ENCODE results near the gene FAM180B. TPM values are rescaled to one million over a fixed set of nuclear protein-coding genes. Genes with fewer than 3 reads are reported as not detected.

FAM180B gene
- total and polyA plus RNA-seq, 10 of the 15 experiments (the other 5 are each of a cell fraction or from before 2014, with no cell fraction given) = 0.04 to 0.34 TPM; not detected in 8

DNA sequence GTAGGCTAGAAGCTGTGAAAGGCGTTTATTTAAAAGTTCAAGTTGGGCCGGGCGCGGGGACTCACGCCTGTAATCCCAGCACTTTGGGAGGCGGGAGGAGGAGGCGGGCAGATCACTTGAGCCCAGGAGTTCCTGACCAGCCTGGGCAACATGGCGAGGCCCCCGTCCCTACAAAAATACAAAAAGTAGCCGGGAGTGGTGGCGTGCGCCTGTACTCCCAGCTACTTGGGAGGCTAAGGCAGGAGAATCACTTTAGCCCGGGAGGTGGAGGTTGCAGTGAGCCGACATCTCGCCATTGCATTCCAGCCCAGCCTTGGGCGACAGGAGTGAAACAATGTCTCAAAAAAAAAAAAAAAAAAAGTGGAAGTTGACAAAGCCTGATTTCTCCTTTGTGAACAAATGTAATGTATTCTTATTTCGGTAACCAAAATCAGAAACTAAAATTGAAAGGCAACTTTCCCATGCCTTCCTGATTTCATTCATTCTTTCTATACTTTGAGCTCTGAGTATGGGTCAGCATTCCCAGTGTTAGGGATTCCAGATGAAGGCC is 20.3 kb upstream of the FAM180B start:
- ChIA-PET SMC1A (ENCODE audit: uncharacterized antibody, unreplicated experiment) (interaction anchor here (0.6 to 1.7 kb wide), 5 partner anchors 8 to 76 kb away, joined by 3 to 9 read pairs (median 3); no protein-coding TSS in a partner anchor), CTCF (interaction anchor here (0.8 to 1.5 kb wide), 5 partner anchors 12 to 155 kb away, joined by 3 to 10 read pairs (median 4); partner anchors contain the start of gene CELF1), POLR2A (interaction anchor here (0.7 to 3.6 kb wide), 10 partner anchors 11 to 1470 kb away, joined by 3 to 16 read pairs (median 4); partner anchors contain the start of genes CELF1, KBTBD4 and NDUFS3), RAD21 (ENCODE audit: unreplicated experiment) (interaction anchor here (0.6 to 2.6 kb wide), 10 partner anchors 12 to 740 kb away, joined by 3 to 8 read pairs (median 3); no protein-coding TSS in a partner anchor)
- Histone ChIP-seq H3K4me1 (ENCODE audit: control insufficient read depth, insufficient read depth, low read length) (no peaks in the 10 kb centered on the region; the same call in 1 of the 2 replicates), H4K20me1 (ENCODE audit: control insufficient read depth, insufficient read depth) (no peaks in the 10 kb centered on the region), H3K27ac (ENCODE audit: control insufficient read depth, insufficient read depth) (peak overlapping the region; percentile 58), H3K79me2 (ENCODE audit: control insufficient read depth, insufficient read depth, low read length) (peaks cover 29% of the 10 kb centered on the region), H2AFZ (ENCODE audit: control insufficient read depth, low read depth, low read length) (peak overlapping the region; percentile 82), H3K4me2 (ENCODE audit: control insufficient read depth, insufficient read depth) (peak overlapping the region; percentile 77), H3K9ac (ENCODE audit: control insufficient read depth, insufficient read depth, low read length) (peak overlapping the region; percentile 76), H3K4me3 (peak overlapping the region; percentile 94), H3K9me3 (replicated peaks; ENCODE audit: control insufficient read depth, insufficient read depth, low read length) (no peaks in the 10 kb centered on the region), H3K27me3 (replicated peaks in 1 of 2; ENCODE audit: control insufficient read depth in 2 of 2, insufficient read depth in 2 of 2, low read length in 1 of 2) (no peaks in the 10 kb centered on the region), H3K36me3 (ENCODE audit: control insufficient read depth in 2 of 2, insufficient read depth in 2 of 2, low read length in 1 of 2) (peaks cover 2 to 11% of the 10 kb centered on the region in 2 experiments; a peak in 3 of 4 replicates)
- no TSS peak for BruUV-seq (replicated peaks)
- in situ Hi-C loops (cut with MboI) (no loop called here), intact Hi-C loops (cut with micrococcal nuclease; ENCODE audit: unreplicated experiment) (no loop called here)
- DNase-seq (ENCODE audit: low read depth, low spot score) (no peak), ATAC-seq (peak; percentile 10; the same call in 2 of the 3 replicates), FAIRE-seq (no peak)
- WGBS (ENCODE audit: insufficient coverage, insufficient replicate concordance, low lambda C conversion rate, missing lambda C conversion rate) = 17% methylated on average over 17 of the region's 17 CpGs
- no peak for TF ChIP-seq PKNOX1 (IDR thresholded peaks at IDR 0.05)
- no peak for TF ChIP-seq CHD4 (IDR thresholded peaks at IDR 0.05)
- TF ChIP-seq ZNF24 (IDR thresholded peaks at IDR 0.05) = 0 out of 2 replicates have a peak, but pooled peaks have one; percentile 38
- TF ChIP-seq YBX1 (IDR thresholded peaks at IDR 0.05) = no peak
- TF ChIP-seq, protein P1, sequence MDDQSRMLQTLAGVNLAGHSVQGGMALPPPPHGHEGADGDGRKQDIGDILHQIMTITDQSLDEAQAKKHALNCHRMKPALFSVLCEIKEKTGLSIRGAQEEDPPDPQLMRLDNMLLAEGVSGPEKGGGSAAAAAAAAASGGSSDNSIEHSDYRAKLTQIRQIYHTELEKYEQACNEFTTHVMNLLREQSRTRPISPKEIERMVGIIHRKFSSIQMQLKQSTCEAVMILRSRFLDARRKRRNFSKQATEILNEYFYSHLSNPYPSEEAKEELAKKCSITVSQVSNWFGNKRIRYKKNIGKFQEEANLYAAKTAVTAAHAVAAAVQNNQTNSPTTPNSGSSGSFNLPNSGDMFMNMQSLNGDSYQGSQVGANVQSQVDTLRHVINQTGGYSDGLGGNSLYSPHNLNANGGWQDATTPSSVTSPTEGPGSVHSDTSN (IDR thresholded peaks at IDR 0.05; ENCODE audit: insufficient replicate concordance, low read depth, low read length) = no peak
- peak; percentile 23; the same call in 1 of the 2 replicates for TF ChIP-seq ZNF384 (IDR thresholded peaks at IDR 0.05; ENCODE audit: borderline replicate concordance, low read depth, low read length)
- no peak for TF ChIP-seq POLR2A (IDR thresholded peaks at IDR 0.05; ENCODE audit: low read depth, low read length)
- no peak for TF ChIP-seq NR2F1 (conservative IDR thresholded peaks at IDR 0.05)
- TF ChIP-seq YY1 (IDR thresholded peaks at IDR 0.05; ENCODE audit: low read depth, low read length) = peak; percentile 48; the same call in 1 of the 2 replicates
- no peak for TF ChIP-seq RFX5 (IDR thresholded peaks at IDR 0.05; ENCODE audit: low read depth, low read length)
- TF ChIP-seq ZBED1 (IDR thresholded peaks at IDR 0.05; ENCODE audit: borderline replicate concordance) = no peak
- TF ChIP-seq SMAD5 (IDR thresholded peaks at IDR 0.05; ENCODE audit: low read depth) = no peak

Data from GM12878 (cell line).